OCI-LY1 (cell line): Measurements from ENCODE around the gene NID1.
"Not testable (repeated sequence)": the region's sequence is repeated elsewhere in the genome, so short reads cannot be mapped to it uniquely, and the experiment has no call there.

Experiments
- CTCF ChIP-seq: fragments of 200-600 bp; sonication (generic), shearing (Covaris generic); IDR thresholded peaks from 2 replicates; pipeline ENCODE4 v1.5.1; 2017; ENCODE audit warnings: mild to moderate bottlenecking, antibody characterized with exemption, low read length, moderate library complexity, mixed read lengths
- EZH2 ChIP-seq: fragments of 200-600 bp; sonication (generic), shearing (Covaris generic); IDR thresholded peaks from 2 replicates; pipeline ENCODE4 v1.8.0; 2017; ENCODE audit warnings: borderline replicate concordance, mixed run types, mild to moderate bottlenecking, antibody characterized with exemption, low read length, moderate library complexity, mixed read lengths

- TF ChIP-seq CTCF, EZH2: not testable (repeated sequence)
Measured at GRCh38 chr1:236096660-236097482, 32.0 kb upstream of the NID1 start.
